Progenitor cell of endocrine pancreas (in vitro differentiated cells): ENCODE measurements around the gene CNTLN. TPM values are rescaled to one million over a fixed set of nuclear protein-coding genes. Genes with fewer than 3 reads are reported as not detected.

Experiments
- DNase-seq: peaks from one replicate; pipeline ENCODE4 v3.0.0; 2021; ENCODE audit warnings: low spot score; ENCODE audit not compliant: unreplicated experiment
- H3K27ac Mint-ChIP-seq: 2 replicates; pipeline ENCODE4 v1.8.0; 2021; ENCODE audit warnings: mild to moderate bottlenecking, moderate library complexity, mixed read lengths
- H3K27me3 Mint-ChIP-seq: 2 replicates; pipeline ENCODE4 v1.8.0; 2021; ENCODE audit warnings: mixed read lengths
- H3K36me3 Mint-ChIP-seq: 2 replicates; pipeline ENCODE4 v1.8.0; 2022; ENCODE audit warnings: mixed read lengths; ENCODE audit not compliant: insufficient read depth
- H3K4me1 Mint-ChIP-seq: 2 replicates; pipeline ENCODE4 v1.8.0; 2021; ENCODE audit warnings: low read depth, mixed read lengths
- H3K4me3 Mint-ChIP-seq: 2 replicates; pipeline ENCODE4 v1.8.0; 2021; ENCODE audit warnings: low read depth, mild to moderate bottlenecking, moderate library complexity, mixed read lengths
- H3K9me3 Mint-ChIP-seq: 2 replicates; pipeline ENCODE4 v1.8.0; 2021; ENCODE audit warnings: low read depth, mixed read lengths
- CTCF ChIP-seq: fragments of 200-600 bp; sonication (generic); IDR thresholded peaks from one replicate; pipeline ENCODE4 v1.5.0; 2021; ENCODE audit warnings: antibody characterized with exemption, mild to moderate bottlenecking; ENCODE audit not compliant: unreplicated experiment
- total RNA-seq: library from RNA; stranded (reverse); gene quantifications from 2 replicates; pipeline ENCODE4 v1.2.1, GENCODE V29; 2021

Gene CNTLN
- total RNA-seq, 1 donor from 2014 or later: 7.8 TPM

- Mint-ChIP-seq H3K36me3 (no peaks in the 10 kb centered on the region), H3K9me3 (peaks cover 12% of the 10 kb centered on the region), H3K4me1 (no peaks in the 10 kb centered on the region), H3K4me3 (no peak overlapping the region), H3K27ac (no peak overlapping the region), H3K27me3 (no peaks in the 10 kb centered on the region)
- TF ChIP-seq CTCF: no peak
- DNase-seq: no peak
Observed at GRCh38 chr9:17217272-17217671, 82.4 kb downstream of the CNTLN start.

GRCh38 chr9:17219261-17219660 lies 84.4 kb downstream of the CNTLN start:
- H3K4me1 Mint-ChIP-seq: no peaks in the 10 kb centered on the region
- no peaks in the 10 kb centered on the region for H3K27me3 Mint-ChIP-seq
- H3K27ac Mint-ChIP-seq: no peak overlapping the region
- no peak overlapping the region for H3K4me3 Mint-ChIP-seq
- no peak for DNase-seq
- peaks cover 5% of the 10 kb centered on the region for H3K9me3 Mint-ChIP-seq
- H3K36me3 Mint-ChIP-seq: no peaks in the 10 kb centered on the region
- no peak for TF ChIP-seq CTCF

DNA sequence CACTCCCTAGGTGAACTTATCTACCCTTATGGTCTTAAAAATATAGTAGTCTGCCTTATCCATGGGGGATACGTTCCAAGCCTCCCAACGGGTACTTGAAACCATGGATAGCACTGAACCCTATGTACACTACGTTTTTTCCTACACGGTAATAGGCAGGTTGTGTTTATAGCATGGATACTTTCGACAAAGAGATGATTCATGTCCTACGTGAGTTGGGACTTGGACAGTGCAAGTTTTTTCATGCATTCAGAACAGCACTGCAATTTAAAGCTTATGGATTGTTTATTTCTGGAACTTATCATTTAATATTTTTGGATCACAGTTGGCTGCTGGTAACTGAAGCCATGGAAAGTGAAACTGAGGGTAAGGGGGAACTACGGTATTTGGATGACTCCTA lies 88.1 kb downstream of the CNTLN start:
- H3K4me3 Mint-ChIP-seq: no peak overlapping the region
- no peaks in the 10 kb centered on the region for H3K9me3 Mint-ChIP-seq
- DNase-seq: no peak
- H3K27me3 Mint-ChIP-seq: no peaks in the 10 kb centered on the region
- TF ChIP-seq CTCF: no peak
- peaks cover 2% of the 10 kb centered on the region for H3K4me1 Mint-ChIP-seq
- no peak overlapping the region for H3K27ac Mint-ChIP-seq
- H3K36me3 Mint-ChIP-seq: no peaks in the 10 kb centered on the region

- Mint-ChIP-seq H3K9me3 (peaks cover 4% of the 10 kb centered on the region), H3K4me1 (peaks cover 5% of the 10 kb centered on the region), H3K36me3 (peaks cover 2% of the 10 kb centered on the region), H3K27me3 (no peaks in the 10 kb centered on the region), H3K27ac (no peak overlapping the region), H3K4me3 (no peak overlapping the region)
- TF ChIP-seq CTCF: no peak
- no peak for DNase-seq
Observed at GRCh38 chr9:17225407-17225806, 90.6 kb downstream of the CNTLN start.

DNA sequence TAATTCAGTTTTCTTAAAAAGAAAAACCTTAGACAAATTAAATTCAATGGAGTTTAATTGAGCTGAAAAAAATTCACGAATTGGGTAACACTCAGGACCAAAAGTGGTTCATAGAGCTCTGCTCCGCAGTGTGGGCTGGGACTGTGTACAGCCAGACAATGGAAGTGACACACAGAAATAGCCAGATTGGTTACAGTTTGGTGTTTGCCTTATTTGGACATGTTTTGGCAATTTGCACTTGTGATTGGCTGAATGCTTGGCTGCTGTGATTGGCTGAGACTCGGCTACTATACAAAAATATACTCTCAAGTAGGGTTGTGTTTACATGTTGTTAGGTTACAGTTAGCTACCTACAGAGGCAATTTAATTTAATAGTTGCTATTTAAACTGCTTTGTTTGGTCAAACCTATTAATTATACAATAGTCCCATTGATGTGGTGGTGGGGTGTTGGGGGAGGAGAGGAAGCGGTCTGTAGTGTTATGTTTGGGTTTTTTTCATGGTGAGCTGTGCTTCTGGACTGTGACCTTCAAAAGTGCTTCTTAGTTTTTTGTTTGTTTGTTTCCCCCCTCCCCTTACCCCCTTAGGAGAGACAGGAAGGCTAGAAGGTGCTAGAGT lies 95.2 kb downstream of the CNTLN start:
- Mint-ChIP-seq H3K36me3 (peaks cover 2% of the 10 kb centered on the region), H3K27ac (peak overlapping the region; percentile 91), H3K27me3 (no peaks in the 10 kb centered on the region), H3K4me1 (peaks cover 16% of the 10 kb centered on the region), H3K4me3 (no peak overlapping the region), H3K9me3 (peaks cover 4% of the 10 kb centered on the region)
- no peak for DNase-seq
- no peak for TF ChIP-seq CTCF
